HT-29 (cell line): ENCODE measurements around the gene KDM7A. TPM values are rescaled to one million over a fixed set of nuclear protein-coding genes. Genes with fewer than 3 reads are reported as not detected.

Experiments
- DNase-seq: peaks from one replicate; pipeline ENCODE4 v3.0.0-alpha.2; 2015; ENCODE audit warnings: low spot score
- total RNA-seq: library from RNA; depleted of rRNA; stranded (reverse); fragments of >200 nt; shearing (Covaris generic); gene quantifications from 2 replicates; pipeline ENCODE4 v1.2.3, GENCODE V29; 2014; rRNA removed

Gene KDM7A, protein sequence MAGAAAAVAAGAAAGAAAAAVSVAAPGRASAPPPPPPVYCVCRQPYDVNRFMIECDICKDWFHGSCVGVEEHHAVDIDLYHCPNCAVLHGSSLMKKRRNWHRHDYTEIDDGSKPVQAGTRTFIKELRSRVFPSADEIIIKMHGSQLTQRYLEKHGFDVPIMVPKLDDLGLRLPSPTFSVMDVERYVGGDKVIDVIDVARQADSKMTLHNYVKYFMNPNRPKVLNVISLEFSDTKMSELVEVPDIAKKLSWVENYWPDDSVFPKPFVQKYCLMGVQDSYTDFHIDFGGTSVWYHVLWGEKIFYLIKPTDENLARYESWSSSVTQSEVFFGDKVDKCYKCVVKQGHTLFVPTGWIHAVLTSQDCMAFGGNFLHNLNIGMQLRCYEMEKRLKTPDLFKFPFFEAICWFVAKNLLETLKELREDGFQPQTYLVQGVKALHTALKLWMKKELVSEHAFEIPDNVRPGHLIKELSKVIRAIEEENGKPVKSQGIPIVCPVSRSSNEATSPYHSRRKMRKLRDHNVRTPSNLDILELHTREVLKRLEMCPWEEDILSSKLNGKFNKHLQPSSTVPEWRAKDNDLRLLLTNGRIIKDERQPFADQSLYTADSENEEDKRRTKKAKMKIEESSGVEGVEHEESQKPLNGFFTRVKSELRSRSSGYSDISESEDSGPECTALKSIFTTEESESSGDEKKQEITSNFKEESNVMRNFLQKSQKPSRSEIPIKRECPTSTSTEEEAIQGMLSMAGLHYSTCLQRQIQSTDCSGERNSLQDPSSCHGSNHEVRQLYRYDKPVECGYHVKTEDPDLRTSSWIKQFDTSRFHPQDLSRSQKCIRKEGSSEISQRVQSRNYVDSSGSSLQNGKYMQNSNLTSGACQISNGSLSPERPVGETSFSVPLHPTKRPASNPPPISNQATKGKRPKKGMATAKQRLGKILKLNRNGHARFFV
- total RNA-seq, result 1.2 and 1.7 TPM in 2 replicates

DNA sequence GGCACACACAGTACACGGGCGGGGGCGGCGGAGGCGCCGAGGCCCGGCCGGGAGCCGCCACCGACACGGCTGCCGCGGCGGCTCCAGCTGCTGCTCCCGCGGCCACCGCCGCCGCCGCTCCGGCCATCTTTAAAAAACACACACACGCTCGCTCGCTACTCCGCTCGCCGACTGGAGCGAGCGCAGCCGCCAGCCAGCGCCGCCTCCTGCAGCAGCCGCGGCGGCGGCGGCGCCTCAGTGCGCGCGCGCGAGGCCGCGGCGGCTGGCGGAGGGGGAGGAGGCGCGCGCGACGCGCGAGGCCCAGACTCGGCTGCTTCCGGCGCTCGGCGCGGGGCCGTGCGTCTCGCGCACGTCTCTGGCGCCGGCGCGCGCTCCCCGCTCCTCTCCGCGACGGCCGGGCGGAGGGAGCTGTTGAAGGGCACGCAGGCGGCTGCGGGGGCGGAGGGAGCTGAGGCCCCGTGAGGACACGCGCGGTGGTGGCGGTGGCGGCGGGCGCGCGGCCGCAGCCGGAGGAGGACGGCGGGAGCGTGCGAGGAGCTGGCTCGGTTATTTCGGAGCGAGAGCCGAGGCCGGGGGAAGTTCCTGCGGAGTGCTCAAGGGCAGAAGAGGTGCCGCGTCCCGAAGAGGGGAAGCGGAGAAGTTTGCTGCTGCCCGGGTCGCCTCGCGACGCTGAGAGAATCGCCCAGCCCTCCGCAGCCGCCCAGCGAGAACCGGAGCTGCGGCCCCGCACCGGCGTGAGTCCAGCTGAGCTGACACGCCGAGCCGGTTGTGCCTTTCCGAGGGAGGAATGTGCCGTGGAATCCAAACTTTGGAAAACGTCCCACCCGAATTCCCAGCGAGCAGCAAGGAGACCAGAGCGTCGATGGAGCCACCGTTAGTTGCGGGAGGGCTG is at the start of gene KDM7A:
Gene KDM7A, minus strand, starts transcription at position 173 of the 892 bp plus-strand sequence. Its CDS starts 46 bp downstream, at position 127.
- DNase-seq, result peak; percentile 88

DNA sequence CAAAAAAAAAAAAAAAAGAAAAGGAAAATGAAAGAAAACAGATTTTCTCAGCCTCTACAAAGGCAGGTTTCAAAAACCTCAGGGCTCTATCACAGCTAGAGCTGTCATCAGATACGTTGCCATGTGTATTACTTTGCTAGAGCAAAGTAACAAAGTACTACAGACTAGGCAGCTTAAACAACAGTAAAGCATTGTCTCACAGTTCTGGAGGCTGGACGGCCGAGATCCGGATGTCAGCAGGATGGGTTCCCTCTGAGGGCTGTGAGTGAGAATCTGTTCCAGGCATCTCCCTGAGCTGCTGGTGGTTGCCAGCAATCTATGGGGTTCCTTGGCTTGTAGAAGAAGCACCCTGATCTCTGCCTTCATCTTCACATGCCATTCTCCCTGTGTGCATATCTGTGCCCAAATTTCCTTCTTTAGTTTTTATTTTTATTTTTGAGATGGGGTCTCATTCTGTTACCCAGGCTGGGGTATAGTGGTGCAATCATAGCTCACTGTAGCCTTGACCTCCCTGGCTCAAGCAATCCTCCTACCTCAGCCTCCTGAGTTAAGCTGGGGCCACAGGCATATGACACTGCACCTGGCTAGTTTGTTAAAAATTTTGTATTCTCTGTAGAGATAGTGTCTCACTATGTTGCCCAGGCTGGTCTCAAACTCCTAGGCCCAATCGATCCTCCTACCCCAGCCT is 48.9 kb upstream of the KDM7A start:
- no peak for DNase-seq

DNA sequence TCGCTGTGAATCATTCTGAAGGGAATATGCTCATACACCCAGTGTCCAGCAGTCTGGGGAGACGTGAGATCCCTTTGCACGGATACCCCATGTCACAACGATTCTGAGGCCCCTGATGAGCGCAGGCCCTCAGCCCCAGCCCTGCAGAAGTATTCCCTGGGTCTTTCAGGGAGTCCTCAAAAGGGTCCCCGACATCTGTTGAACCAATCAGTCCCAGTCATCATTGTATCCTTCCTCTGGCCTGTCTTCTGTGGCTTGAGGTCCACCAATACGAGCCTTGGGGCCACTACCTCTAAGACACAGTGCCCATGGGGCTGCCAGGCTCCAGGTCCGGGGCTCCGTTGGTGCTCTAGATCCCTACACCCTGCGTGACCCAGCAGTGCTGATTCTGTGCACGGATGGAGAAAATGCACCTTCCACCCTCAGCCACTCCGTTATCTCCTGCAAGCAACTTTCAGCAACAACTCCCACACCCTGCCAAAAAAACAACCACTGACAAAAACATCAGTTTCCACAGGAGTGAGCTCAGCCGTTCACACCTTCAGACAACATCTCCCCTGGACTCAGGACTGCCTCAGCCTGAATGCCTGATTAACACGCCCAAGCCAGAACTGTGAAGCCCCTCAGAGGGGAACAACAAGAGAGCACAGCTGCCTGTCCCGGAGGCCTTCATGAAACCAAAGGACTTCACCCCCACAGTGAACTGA is 46.9 kb upstream of the KDM7A start:
- no peak for DNase-seq

DNA sequence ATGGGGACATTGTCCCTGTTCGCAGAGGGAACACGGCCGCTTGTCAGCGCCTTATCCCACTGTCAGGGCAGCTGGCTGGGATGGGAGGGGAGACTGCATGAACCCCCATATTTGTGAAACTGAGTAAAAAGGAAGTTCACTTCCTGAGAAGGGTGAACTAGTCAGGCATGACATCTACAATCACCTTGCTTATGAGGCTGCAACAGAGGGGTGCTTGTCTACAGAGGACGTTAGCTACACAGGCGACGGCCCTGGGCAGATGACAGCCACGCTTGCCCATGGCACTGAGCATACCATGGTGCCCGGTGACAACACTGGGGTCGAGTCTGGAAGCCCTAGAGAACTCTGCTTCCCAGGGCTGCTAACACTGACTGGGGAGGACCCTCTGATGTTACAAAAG is 46.0 kb upstream of the KDM7A start:
- DNase-seq, result no peak

DNA sequence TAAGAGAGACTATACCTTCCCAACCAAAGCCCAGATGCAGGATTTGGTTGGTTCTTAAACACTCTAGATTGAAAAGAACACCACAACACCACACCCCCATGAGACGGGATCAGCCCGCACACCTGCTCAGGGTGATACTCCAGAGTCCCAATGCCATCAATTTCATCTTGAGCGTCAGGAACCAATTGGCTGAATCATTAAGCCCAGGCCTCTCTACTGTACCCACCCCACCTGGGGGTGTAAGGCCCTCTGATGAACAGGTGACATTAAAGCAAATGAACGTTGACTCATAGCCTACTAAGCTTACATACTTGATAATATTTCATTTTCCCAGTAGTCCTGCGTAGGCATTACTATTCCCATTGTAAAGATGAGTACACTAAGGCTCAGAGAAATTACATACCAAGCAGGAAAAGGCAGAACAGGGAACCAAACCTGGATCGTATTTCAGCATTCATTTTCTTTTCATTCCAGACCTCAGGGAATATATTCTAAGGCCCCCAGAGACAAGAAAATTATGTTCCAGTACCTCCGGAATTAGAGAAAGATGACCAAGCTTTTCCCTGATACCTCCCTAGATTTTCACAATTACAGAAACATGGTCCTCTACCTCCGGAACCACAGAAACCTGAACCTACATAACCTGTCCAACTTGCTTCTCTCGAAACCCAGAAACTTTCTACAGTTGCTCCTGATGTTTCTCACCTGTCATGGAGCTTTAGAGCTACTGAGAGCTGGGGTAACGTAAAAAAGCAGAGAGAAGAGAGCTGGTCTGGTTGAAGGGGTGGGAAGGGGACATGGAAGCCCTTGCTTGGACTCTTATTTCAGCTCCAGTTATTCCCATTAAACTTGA is 43.1 kb upstream of the KDM7A start:
- no peak for DNase-seq

DNA sequence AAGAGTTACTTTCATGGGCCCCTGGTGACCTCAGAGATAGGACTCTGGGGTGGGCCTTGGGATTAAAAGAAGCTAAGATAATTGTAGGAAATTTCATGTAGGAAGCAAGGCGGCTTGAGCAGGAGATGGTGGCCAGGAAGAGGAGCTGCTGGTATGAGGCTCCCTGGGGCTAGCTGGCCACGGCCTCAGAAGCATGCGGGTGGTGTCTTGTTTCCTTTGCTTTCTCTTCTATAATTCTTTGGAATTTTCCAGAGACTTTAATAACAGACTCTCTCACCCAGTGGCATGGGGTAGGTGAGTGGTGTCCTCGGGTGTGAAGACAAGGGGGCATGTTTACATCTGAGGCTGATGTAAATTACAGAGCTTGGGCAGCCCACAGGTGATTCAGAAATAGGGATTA is 41.9 kb upstream of the KDM7A start:
- DNase-seq, result no peak

DNA sequence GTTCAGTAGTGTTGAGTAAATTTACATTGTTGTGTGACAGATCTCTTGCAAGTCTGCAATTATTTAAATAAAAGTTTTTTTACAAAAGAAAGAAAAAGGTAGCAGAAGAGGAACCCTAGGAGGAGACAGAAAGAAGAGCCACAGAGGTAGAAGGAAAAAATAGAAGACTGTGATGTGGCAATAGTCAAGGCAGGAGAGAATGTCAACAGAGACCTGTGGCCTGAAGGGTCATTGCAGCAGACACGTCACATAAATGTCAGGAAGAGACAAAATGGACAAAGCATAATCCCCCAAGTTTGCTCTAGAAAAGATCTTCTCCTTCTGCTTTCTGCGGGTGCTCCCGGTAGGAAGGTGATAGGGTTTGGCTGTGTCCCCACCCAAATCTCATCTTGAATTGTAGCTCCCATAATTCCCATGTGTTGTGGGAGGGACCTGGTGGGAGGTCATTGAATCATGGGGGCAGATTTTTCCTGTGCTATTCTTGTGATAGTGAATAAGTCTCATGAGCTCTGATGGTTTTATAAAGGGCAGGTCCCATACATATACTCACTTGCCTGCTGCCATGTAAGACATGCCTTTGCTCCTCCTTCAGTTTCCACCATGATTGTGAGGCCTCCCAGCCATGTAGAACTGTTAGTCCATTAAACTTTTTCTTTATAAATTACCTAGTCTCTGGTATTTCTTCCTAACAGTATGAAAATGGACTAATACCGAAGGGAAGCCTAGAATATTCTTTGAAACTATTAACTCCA is 41.1 kb upstream of the KDM7A start:
- DNase-seq, result no peak

DNA sequence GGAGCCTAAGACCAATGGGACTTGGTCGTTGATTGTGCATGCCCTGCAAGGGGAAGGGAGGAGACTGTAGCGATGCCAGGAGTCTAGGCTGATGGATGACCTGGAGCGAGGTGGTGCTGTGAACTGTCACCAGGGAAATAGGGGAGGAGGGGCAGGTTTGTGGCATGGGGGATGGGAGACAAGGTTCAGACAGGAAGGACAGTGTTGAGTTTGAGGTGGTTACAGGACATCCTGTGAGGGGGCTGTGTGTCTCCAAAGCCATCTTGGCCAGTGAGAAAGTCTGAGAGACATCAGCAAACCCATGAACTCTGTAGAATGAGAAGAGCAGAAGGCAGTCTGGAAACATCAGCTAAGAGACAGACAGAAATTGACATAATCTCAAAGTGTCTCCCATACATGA is 38.5 kb upstream of the KDM7A start:
- no peak for DNase-seq

DNA sequence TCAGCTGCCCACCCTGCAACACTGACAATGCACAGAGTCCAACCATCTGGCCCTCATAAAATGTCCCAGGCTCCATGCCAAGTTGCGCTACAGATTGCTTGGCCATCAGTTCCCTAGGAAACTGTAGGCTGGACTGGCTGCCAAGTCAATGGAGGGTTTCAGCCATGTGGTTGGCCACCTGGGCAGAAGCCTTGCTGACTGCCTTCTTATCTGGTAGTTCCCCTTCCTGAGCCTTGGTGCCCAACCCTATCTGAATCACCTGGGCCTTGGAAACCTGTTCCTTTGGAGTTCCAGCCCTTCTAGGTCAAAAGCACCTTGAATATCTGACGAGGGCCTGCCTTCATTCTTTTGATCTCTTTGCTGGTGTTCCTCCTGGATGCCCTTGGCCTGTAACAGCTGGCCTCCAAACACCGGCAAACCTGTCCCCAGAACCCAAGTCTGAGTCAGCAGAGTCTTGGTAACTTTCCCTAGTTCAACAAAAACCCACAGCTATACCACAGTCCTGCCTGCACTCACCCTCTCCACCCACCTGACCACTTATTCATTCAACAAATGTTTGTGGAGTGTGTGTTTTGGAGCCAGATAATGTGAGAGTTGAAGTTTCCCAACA is 37.4 kb upstream of the KDM7A start:
- DNase-seq, result peak; percentile 75

DNA sequence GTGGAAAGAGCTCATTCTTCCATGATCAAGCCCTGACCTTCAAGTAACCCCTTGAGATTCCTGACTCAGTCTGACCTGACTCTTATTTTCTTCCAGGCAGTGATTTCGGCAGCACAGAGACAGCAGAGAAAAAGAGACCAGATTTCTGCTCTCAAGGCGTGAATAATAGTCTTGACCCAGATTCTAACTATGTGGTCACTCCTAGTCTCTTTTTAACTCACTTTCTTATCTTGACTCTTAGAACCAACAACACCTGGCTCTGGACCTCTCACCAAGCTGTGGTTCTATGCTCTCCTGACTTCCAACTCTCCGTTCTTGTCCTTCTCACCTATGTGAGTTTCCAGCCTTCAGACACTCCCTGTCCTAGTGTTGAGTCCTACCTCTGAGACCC is 36.9 kb upstream of the KDM7A start:
- DNase-seq, result no peak

DNA sequence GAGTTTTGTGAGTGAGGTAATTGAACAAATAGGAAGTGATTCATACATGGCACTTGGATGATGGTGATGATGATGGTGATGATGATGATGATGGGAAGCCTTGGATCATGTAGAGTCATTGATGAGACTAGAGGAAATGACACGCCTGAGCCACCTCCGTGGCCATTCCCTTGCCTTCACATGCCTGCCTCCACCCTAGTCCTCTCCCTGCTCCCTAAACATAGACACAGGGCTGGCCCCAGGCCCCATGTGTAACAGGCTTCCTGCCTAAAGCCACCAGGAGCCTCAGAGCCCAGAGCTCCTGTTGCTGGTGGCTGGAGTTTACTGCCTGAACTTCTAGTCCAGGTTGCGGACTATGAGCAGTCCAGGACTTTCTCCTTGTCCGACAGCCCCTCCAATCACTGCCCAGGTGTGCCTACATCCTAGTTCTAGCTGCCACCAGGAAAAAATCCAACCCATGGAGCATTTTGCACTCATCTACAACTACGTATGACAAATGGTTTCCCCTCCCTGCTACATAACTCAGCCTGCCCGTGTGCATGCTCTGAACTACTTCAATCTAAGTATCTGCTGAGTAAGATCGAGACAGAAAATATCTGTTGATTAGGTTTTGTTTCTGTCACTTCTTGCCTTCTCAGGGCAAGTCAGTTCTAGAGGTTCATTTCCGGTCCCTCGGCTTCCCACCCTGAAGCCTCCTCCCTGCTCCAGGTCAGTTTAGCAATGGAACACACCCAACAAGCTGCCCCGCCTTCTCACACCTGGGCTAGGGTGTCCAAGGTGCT is 35.5 kb upstream of the KDM7A start:
- peak; percentile 54 for DNase-seq

DNA sequence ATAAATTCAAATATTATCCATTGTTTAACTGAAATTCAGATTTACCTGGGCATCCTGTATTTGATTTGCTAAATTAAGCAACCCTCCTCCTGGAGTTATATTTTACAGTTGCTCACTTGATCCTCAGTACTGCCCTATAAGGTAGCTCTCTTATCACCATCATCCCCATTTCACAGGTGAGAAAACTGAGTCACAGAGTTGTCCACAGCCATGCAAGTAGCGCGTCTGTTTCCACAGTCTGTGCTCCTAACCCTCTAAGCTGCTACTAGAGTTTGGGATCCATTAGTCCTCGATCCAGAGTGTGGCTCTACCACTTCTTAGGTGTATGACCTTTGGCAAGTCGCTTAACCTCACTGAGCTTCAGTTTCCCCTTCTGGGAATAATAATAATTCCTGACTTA is 34.9 kb upstream of the KDM7A start:
- no peak for DNase-seq

DNA sequence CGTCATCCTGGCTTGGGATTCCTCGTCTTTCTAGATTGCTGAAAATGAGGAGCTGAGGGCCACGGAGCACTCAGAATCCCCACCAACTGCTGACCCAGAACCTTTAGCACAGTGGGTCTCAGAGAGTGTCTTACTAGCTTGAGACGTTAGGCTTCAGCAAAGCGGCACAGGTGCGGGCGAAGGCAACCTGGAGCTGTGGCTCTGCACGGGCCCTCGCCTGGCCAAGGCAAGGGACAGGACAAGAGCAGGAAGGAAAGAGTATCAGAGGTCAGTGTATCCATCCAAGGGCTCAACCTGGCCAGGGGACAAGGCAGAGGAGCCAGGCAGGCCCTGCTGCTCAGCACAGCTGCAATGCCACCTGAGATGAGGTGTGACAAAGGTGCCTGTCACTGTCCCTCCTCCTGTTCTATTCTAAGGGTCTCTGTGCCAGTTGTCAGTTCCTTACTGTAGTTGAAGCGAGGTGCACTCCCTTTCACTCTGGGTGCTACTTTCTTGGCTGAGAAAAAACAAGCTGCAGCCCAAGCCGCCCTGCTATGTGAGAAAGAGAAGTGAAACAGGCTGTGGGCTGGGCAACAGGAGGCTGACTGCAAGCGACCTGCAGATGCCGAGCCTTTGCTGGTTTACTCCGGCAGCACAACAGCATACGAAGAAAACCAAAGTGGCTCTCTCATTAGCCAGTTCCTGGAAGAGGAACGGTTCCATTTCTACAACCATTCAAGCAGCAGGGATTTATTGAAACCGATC is 33.3 kb upstream of the KDM7A start:
- DNase-seq, result no peak

DNA sequence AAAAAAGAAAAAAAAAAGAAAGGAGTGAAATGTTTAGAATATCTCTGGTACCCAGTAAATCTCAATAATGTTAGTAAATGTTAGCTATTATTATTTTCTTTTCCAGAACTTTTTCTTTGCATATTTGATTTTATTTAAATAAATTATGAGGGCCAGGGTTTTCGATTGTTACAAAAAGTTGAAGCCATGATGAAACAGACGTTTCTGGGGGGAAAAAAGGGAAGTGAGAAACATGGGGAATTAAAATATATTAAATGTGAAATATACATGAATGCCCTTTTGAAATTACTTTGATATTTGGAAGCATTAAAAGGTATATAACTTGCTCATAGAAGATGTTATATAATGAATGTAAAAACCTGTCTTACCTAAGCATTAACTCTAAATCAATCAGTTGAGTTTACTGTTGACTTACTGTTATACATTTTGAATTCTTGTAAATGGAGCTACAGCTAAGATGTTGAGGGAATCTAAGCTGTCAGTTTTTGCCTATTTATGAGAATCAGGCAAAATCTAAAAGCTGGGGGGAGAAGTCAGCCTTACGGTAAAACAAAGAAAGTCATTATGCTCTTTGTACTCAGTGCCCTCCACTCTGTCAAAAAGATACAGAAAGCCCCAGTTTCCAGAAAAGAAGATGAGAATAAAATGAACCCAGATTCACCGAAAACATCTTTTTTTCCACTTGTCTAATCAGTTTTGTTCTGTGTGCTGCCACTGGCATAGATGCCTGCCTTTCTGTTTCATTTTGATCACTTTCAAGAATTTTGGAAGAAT is 30.0 kb upstream of the KDM7A start:
- DNase-seq, result no peak

DNA sequence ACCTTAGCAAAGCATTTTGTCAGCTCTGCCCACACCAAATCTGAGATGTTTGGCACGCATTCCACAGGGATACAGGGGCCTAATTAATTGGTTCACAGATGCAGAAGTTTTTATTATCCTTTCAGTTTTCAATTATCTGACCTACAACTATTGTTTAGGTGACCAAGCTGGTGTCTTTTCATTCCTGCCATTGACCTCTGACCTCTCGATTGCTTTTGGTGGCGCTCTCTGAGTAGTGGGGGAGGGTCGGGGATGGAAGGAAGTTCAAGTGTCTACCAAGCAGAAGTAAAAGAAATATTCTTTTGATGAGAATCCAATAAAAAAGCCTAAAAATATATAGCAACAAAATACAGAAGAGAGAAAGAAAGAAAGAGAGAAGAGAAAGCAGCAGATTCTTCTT is 28.8 kb upstream of the KDM7A start:
- DNase-seq, result no peak

DNA sequence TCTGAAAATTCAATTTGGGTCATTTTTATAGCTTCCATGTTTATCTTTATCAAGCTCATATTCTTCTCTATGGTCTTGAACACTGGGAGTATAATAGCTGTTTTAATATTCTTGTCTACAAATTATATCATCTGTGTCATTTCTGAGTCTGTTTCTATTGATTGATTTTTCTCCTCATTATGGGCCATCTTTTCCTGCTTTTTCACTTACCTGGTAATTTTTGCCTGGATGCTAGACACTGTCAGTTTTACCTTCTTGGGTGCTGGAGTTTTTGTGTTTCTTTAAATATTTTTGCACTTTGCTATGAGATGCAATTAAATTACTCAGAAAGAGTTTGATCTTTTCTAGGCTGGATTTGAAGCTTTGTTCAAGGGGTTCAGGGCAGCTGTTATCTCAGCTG is 26.8 kb upstream of the KDM7A start:
- DNase-seq, result no peak
